ENCODE data around the gene ADAMTSL3.

The ADAMTSL3 gene

DNA sequence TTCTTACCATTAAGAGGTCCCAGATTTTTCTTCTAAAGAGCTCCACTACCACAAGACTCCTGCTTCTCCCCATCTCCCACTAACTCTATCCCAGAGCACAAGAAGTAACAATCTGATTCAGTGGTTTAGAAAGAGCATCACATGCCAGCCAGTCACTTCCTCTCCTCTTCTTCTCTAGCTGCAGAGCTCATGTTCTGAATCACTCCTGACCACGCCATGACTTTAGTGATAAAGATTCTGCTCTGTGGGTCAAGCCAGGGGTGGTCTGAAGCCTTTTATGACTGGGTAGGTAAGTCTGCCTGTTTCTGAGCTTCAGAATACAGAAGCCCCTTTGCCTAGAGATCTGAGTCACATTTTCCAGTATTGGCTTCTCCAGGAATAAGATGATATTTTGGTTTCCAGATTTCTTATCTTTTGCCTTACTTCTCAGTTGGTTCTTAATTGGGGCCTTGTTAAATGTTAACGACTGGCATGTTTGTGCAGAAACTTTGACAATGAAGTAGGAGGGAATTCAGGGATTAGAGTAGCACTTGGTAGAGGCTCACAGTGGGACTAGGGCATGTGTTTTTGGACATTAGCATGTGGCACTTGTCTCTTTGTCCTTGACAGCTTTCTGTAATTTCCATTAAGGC lies 27.6 kb upstream of the ADAMTSL3 start:
- Histone ChIP-seq H3K27me3 (ENCODE audit: insufficient read depth, poor library complexity, severe bottlenecking) (no peaks in the 10 kb centered on the region), H3K27ac (ENCODE audit: poor library complexity, severe bottlenecking) (no peak overlapping the region), H3K4me3 (ENCODE audit: severe bottlenecking) (no peak overlapping the region), H3K36me3 (ENCODE audit: low read depth) (no peaks in the 10 kb centered on the region), H3K9me3 (ENCODE audit: severe bottlenecking) (no peaks in the 10 kb centered on the region), H3K4me1 (ENCODE audit: insufficient read depth, poor library complexity, severe bottlenecking) (no peaks in the 10 kb centered on the region)
- DNase-seq (ENCODE audit: low spot score) (no peak), ATAC-seq (ENCODE audit: low read depth) (peak; percentile 46; the same call in 2 of the 3 replicates)
- TF ChIP-seq CTCF (IDR thresholded peaks at IDR 0.05; ENCODE audit: poor library complexity, severe bottlenecking): no peak

- Histone ChIP-seq H3K4me3 (ENCODE audit: severe bottlenecking) (no peak overlapping the region), H3K36me3 (ENCODE audit: low read depth) (no peaks in the 10 kb centered on the region), H3K9me3 (ENCODE audit: severe bottlenecking) (no peaks in the 10 kb centered on the region), H3K27ac (ENCODE audit: poor library complexity, severe bottlenecking) (no peak overlapping the region), H3K4me1 (ENCODE audit: insufficient read depth, poor library complexity, severe bottlenecking) (no peaks in the 10 kb centered on the region), H3K27me3 (ENCODE audit: insufficient read depth, poor library complexity, severe bottlenecking) (no peaks in the 10 kb centered on the region)
- TF ChIP-seq CTCF (IDR thresholded peaks at IDR 0.05; ENCODE audit: poor library complexity, severe bottlenecking): no peak
- DNase-seq (ENCODE audit: low spot score) (no peak), ATAC-seq (ENCODE audit: low read depth) (no peak)
Measured at GRCh38 chr15:83631534-83631933, 22.4 kb upstream of the ADAMTSL3 start.

GRCh38 chr15:83643201-83643600 lies 10.7 kb upstream of the ADAMTSL3 start:
- Histone ChIP-seq H3K27me3 (ENCODE audit: insufficient read depth, poor library complexity, severe bottlenecking) (no peaks in the 10 kb centered on the region), H3K27ac (ENCODE audit: poor library complexity, severe bottlenecking) (no peak overlapping the region), H3K4me1 (ENCODE audit: insufficient read depth, poor library complexity, severe bottlenecking) (no peaks in the 10 kb centered on the region), H3K36me3 (ENCODE audit: low read depth) (no peaks in the 10 kb centered on the region), H3K9me3 (ENCODE audit: severe bottlenecking) (peaks cover 3% of the 10 kb centered on the region), H3K4me3 (ENCODE audit: severe bottlenecking) (no peak overlapping the region)
- DNase-seq (ENCODE audit: low spot score) (no peak), ATAC-seq (ENCODE audit: low read depth) (no peak)
- no peak for TF ChIP-seq CTCF (IDR thresholded peaks at IDR 0.05; ENCODE audit: poor library complexity, severe bottlenecking)

DNA sequence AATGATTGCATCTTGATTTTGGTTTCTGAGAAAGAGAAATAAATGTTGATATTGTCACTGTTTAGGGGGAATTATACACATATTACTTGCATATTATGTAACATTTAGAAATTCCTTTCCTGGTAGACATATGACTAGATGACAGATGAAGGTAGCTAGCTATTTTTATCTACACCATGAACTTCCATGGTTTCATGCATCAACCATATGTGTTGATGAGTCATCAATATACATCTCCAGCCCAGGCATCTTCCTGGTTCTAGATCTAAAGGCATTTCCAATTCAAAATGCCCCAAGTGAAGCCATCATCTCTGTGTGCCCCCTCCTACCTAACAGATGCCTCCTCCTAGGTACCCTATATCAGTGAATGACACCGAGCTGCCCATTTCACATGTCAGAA lies 9.5 kb upstream of the ADAMTSL3 start:
- H3K36me3 ChIP-seq (ENCODE audit: low read depth): no peaks in the 10 kb centered on the region
- H3K4me1 ChIP-seq (ENCODE audit: insufficient read depth, poor library complexity, severe bottlenecking): no peaks in the 10 kb centered on the region
- no peaks in the 10 kb centered on the region for H3K27me3 ChIP-seq (ENCODE audit: insufficient read depth, poor library complexity, severe bottlenecking)
- no peak overlapping the region for H3K4me3 ChIP-seq (ENCODE audit: severe bottlenecking)
- DNase-seq (ENCODE audit: low spot score): no peak
- TF ChIP-seq CTCF (IDR thresholded peaks at IDR 0.05; ENCODE audit: poor library complexity, severe bottlenecking): no peak
- H3K27ac ChIP-seq (ENCODE audit: poor library complexity, severe bottlenecking): no peak overlapping the region
- ATAC-seq (ENCODE audit: low read depth): no peak; the same call in 2 of the 3 replicates
- peaks cover 3% of the 10 kb centered on the region for H3K9me3 ChIP-seq (ENCODE audit: severe bottlenecking)

DNA sequence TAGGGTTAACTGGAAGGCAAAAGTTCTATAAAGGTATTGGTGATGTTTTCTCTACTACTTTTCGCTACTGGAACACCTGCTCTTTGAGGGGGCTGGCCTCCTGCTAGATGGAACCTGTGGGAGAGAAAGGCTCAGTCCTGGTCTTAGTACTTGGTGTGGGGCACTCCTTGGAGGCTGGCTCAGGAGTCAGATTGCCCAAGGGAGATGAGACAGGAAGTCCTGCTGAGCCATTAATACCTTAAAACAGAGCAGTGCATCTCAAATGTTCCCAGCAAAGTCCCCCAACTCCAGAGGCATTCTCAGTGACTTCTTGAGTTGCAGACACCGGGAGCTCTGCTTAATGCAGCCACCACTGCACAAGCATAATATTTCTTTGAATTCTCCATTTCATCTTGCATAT lies 3.1 kb upstream of the ADAMTSL3 start:
- no peak for ATAC-seq (ENCODE audit: low read depth)
- Histone ChIP-seq H3K36me3 (ENCODE audit: low read depth) (no peaks in the 10 kb centered on the region), H3K27ac (ENCODE audit: poor library complexity, severe bottlenecking) (no peak overlapping the region), H3K4me3 (ENCODE audit: severe bottlenecking) (no peak overlapping the region), H3K4me1 (ENCODE audit: insufficient read depth, poor library complexity, severe bottlenecking) (no peaks in the 10 kb centered on the region), H3K27me3 (ENCODE audit: insufficient read depth, poor library complexity, severe bottlenecking) (peaks cover 23% of the 10 kb centered on the region), H3K9me3 (ENCODE audit: severe bottlenecking) (no peaks in the 10 kb centered on the region)
- TF ChIP-seq CTCF (IDR thresholded peaks at IDR 0.05; ENCODE audit: poor library complexity, severe bottlenecking): no peak
- no peak for DNase-seq (ENCODE audit: low spot score)
